Neuron (in vitro differentiated cells): ENCODE results near the gene IMMP2L.
A peak's percentile ranks its signal among the peaks of the same experiment; 100 is the strongest.

ENCODE experiments used
- H2AFZ ChIP-seq: one replicate; pipeline ENCODE4 v1.6.1; 2013; ENCODE audit warnings: low read depth, mild to moderate bottlenecking, inconsistent platforms, low read length, moderate library complexity
- H3K27me3 ChIP-seq: one replicate; pipeline ENCODE4 v1.6.1; 2013; ENCODE audit warnings: low read length; ENCODE audit not compliant: insufficient read depth
- H3K36me3 ChIP-seq: one replicate; pipeline ENCODE4 v1.6.1; 2013; ENCODE audit warnings: low read length; ENCODE audit not compliant: insufficient read depth
- H3K4me1 ChIP-seq: one replicate; pipeline ENCODE4 v1.6.1; 2013; ENCODE audit warnings: low read length; ENCODE audit not compliant: insufficient read depth
- H3K4me3 ChIP-seq: 2 replicates; pipeline ENCODE4 v1.5.1; 2013; ENCODE audit warnings: mild to moderate bottlenecking, low read length, moderate library complexity
- H3K9me3 ChIP-seq: one replicate; pipeline ENCODE4 v1.6.1; 2013; ENCODE audit warnings: low read length

The IMMP2L gene

GRCh38 chr7:111103136-111103535, 459.2 kb downstream of the IMMP2L start:
- Histone ChIP-seq H3K27me3 (no peaks in the 10 kb centered on the region), H3K4me1 (peaks cover 24% of the 10 kb centered on the region), H2AFZ (no peak overlapping the region), H3K9me3 (no peaks in the 10 kb centered on the region), H3K36me3 (peaks cover 18% of the 10 kb centered on the region), H3K4me3 (no peak overlapping the region)

- Histone ChIP-seq H3K27me3 (no peaks in the 10 kb centered on the region), H3K4me3 (no peak overlapping the region), H3K4me1 (peaks cover 26% of the 10 kb centered on the region), H3K36me3 (peaks cover 18% of the 10 kb centered on the region), H2AFZ (no peak overlapping the region), H3K9me3 (no peaks in the 10 kb centered on the region)
These were observed 460.2 kb downstream of the IMMP2L start for GRCh38 chr7:111101856-111102646.

- no peak overlapping the region for H3K4me3 ChIP-seq
- peaks cover 28% of the 10 kb centered on the region for H3K4me1 ChIP-seq
- H3K9me3 ChIP-seq: no peaks in the 10 kb centered on the region
- no peak overlapping the region for H2AFZ ChIP-seq
- peaks cover 18% of the 10 kb centered on the region for H3K36me3 ChIP-seq
- no peaks in the 10 kb centered on the region for H3K27me3 ChIP-seq
These were observed 463.4 kb downstream of the IMMP2L start for GRCh38 chr7:111098926-111099250.

- Histone ChIP-seq H3K4me1 (peaks cover 33% of the 10 kb centered on the region), H3K4me3 (no peak overlapping the region), H3K9me3 (no peaks in the 10 kb centered on the region), H2AFZ (no peak overlapping the region), H3K36me3 (peaks cover 16% of the 10 kb centered on the region), H3K27me3 (no peaks in the 10 kb centered on the region)
These were observed 464.0 kb downstream of the IMMP2L start for GRCh38 chr7:111098011-111098925.

- Histone ChIP-seq H3K36me3 (peaks cover 11% of the 10 kb centered on the region), H2AFZ (no peak overlapping the region), H3K9me3 (no peaks in the 10 kb centered on the region), H3K4me1 (peaks cover 41% of the 10 kb centered on the region), H3K4me3 (no peak overlapping the region), H3K27me3 (no peaks in the 10 kb centered on the region)
These were observed 465.3 kb downstream of the IMMP2L start for GRCh38 chr7:111096997-111097396.

- no peaks in the 10 kb centered on the region for H3K9me3 ChIP-seq
- no peaks in the 10 kb centered on the region for H3K27me3 ChIP-seq
- no peak overlapping the region for H2AFZ ChIP-seq
- no peaks in the 10 kb centered on the region for H3K36me3 ChIP-seq
- H3K4me1 ChIP-seq: peaks cover 46% of the 10 kb centered on the region
- peak overlapping the region; percentile 74 for H3K4me3 ChIP-seq
These were observed 467.9 kb downstream of the IMMP2L start for GRCh38 chr7:111094419-111094818.

GRCh38 chr7:111093496-111093895, 468.8 kb downstream of the IMMP2L start:
- Histone ChIP-seq H3K36me3 (no peaks in the 10 kb centered on the region), H3K4me3 (peak overlapping the region; percentile 74), H3K4me1 (peaks cover 46% of the 10 kb centered on the region), H3K9me3 (no peaks in the 10 kb centered on the region), H2AFZ (no peak overlapping the region), H3K27me3 (no peaks in the 10 kb centered on the region)

- Histone ChIP-seq H3K36me3 (no peaks in the 10 kb centered on the region), H3K27me3 (no peaks in the 10 kb centered on the region), H3K9me3 (no peaks in the 10 kb centered on the region), H2AFZ (peak overlapping the region; percentile 10), H3K4me1 (peaks cover 46% of the 10 kb centered on the region), H3K4me3 (peak overlapping the region; percentile 74)
These were observed 469.7 kb downstream of the IMMP2L start for GRCh38 chr7:111092406-111093236.

- Histone ChIP-seq H3K4me1 (peaks cover 41% of the 10 kb centered on the region), H3K27me3 (no peaks in the 10 kb centered on the region), H3K4me3 (peak overlapping the region; percentile 74), H3K9me3 (no peaks in the 10 kb centered on the region), H3K36me3 (no peaks in the 10 kb centered on the region), H2AFZ (peak overlapping the region; percentile 6)
These were observed 470.5 kb downstream of the IMMP2L start for GRCh38 chr7:111091593-111092358.

GRCh38 chr7:111090846-111091245, 471.4 kb downstream of the IMMP2L start, which contains the start of gene LRRN3:
Gene LRRN3, plus strand, starts transcription at chr7:111091127. Its CDS starts 31,646 bp downstream, at chr7:111122773.
- H3K36me3 ChIP-seq: no peaks in the 10 kb centered on the region
- peak within 1 kb of the TSS; percentile 6 for H2AFZ ChIP-seq
- H3K4me3 ChIP-seq: peak within 1 kb of the TSS; percentile 74
- peaks cover 33% of the 10 kb centered on the region for H3K4me1 ChIP-seq
- H3K9me3 ChIP-seq: no peaks in the 10 kb centered on the region
- H3K27me3 ChIP-seq: no peaks in the 10 kb centered on the region

- H3K4me3 ChIP-seq: no peak overlapping the region
- H3K27me3 ChIP-seq: no peaks in the 10 kb centered on the region
These were observed 472.4 kb downstream of the IMMP2L start for GRCh38 chr7:111089822-111090426.

GRCh38 chr7:111088328-111088727, 474.0 kb downstream of the IMMP2L start:
- Histone ChIP-seq H3K4me3 (no peak overlapping the region), H3K4me1 (peaks cover 19% of the 10 kb centered on the region), H2AFZ (no peak overlapping the region), H3K27me3 (no peaks in the 10 kb centered on the region), H3K36me3 (no peaks in the 10 kb centered on the region), H3K9me3 (no peaks in the 10 kb centered on the region)

More at GRCh38 chr7:111089822-111090426, 472.4 kb downstream of the IMMP2L start:
- Histone ChIP-seq H3K9me3 (no peaks in the 10 kb centered on the region), H3K4me1 (peaks cover 29% of the 10 kb centered on the region), H3K36me3 (no peaks in the 10 kb centered on the region), H2AFZ (no peak overlapping the region)
